ENCODE measurements around the gene GAS7.
"Not testable (repeated sequence)": the region's sequence is repeated elsewhere in the genome, so short reads cannot be mapped to it uniquely, and the experiment has no call there.

GAS7 gene

DNA sequence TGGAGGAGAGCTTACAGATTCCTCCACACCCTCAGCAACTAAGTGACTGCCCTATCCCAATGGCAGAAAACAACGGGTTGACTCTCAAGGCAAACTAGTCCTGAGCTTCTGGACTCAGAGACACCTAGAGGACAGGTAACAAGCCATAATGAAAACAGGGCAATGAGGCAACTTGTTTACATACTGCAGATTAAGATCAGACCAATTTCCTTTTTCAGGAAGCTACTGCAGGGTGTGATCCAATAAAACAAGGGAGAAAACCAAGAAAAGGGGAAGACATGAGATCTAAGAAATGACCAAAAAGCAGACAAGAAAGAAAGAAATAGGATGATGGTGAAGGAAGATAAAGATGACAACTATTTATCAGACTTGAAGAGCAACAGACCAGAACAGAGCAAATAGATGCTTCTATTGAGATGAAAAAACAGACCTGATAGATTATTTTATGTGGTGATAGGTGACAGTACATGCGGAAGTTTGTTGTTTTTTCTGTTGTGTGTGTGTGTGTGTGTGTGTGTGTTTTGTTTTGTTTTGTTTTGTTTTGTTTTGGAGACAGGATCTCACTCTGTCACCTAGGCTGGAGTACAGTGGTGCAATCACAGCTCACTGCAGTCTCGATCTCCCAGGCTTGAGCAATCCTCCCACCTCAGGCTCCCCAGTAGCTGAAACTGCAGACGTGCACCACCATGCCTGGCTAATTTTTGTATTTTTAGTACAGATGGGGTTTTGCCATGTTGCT is 120.7 kb downstream of the GAS7 start:
- DNase-seq (ENCODE audit: low read depth in 2 of 2, low spot score in 1 of 2): no peak

DNA sequence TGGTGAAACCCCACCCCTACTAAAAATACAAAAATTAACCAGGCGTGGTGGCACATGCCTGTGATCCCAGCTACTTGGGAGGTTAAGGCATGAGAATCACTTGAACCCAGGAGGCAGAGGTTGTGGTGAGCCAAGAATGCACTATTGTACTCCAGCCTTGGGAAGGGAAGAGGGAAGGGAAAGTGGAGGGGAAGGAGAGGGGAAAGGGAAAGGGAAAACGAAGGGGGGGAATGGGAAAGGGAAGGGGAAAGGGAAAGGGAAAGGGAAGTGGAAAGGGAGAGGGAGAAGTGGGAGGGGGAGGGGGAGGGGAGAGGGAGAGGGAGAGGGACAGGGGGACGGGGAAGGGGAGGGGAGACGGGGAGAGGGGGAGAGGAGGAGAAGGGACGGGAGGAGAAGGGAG is 122.5 kb downstream of the GAS7 start:
- DNase-seq (ENCODE audit: low read depth in 2 of 2, low spot score in 1 of 2): no peak

DNA sequence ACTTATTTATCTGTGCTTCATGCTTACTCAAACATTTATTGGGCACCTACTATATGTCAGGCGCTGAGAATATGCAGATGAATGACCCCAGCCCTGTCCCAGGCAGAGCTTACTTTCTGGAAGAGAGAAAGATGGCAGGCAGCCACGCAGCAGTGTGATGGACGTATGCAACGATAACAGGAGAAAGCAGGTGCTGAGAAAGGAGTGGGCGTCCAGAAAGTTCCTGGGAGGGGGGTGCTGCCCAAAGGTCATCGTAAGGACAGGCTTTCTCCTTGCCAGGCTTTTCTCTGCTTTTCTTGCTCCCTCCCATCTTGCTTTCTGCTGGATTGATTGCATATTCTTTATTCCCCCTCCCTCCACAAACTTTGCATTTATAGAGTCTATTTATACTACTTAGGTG is 124.5 kb downstream of the GAS7 start:
- no peak for DNase-seq (ENCODE audit: low read depth in 2 of 2, low spot score in 1 of 2)

DNA sequence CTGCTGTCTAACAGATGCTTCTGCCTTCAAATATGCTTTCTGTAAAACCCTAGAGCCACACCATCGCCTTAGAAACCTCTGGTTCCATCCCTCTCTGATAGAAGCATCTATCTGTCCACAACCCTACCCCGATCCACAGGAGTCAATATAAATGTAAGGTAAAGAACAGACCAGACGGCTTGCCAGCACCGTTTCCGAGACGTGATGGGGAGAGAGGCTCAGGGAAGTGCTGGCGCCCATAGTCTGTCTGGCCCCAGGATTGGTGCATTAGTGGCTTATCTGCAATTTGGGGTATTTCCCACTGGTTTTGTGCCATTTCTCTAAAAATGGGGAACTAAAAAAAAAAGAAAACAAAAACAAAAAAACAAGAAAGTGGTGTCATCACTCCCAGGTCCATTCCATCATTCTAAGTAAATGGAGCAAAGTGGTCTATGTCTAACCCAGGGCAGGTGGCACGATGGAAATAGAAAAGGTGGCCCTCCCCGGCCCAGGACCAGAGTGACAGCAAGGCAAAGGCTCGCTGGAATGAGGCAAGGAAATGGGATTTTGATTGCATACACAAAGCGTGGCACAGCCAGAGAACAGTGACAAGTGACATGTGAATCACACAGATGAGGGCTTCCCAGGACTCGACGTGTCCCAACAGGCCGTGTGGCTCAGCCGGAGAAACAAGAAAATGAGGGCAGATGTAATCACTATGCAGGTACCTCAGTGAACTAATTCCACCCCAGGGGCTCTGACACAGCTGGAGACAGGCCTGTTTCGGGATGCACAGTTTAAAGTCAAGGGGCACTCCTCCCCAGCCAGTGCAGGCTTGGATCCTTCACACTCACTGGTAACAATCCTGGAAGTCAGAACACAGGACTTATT is 125.6 kb downstream of the GAS7 start:
- no peak for DNase-seq (ENCODE audit: low read depth in 2 of 2, low spot score in 1 of 2)

DNA sequence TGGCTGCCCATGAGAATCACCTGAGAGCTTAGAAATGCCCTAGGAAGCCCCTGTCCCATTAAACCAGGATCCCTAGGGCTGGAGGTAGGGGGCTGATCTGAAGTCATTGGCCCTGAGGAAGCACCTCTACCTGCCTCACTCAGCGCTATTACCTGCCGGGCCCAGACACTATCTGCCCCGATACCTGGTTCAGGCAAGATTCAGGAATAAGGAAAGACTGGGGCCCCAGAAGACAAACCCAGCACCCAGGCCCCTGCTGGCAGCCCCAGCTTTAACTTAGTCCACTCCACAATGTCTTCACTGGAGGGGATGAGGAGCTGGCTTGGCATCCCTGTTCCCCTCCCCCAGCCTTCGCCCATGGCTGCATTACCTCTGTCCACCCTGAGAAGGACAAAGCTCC is 126.3 kb downstream of the GAS7 start:
- no peak for DNase-seq (ENCODE audit: low read depth in 2 of 2, low spot score in 1 of 2)

DNA sequence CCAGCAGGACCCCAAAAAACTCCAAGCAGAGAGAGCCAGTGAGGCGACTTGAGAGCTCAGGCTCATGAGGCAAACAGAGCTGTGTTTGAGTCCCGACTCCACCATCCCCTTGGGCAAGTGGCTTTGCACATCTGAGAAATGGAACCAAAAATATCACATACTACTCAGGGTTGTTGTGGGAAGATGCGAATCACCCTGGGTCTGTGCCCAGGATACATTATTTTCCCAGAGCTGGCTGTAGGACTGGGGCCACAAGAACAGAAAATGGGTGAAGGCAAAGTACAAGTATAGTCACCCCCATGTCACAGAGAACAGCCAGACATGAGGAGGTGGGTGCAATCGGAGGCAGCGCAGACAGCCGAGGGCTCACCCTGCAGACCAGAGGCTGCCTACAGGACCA is 127.3 kb downstream of the GAS7 start:
- no peak for DNase-seq (ENCODE audit: low read depth in 2 of 2, low spot score in 1 of 2)

DNA sequence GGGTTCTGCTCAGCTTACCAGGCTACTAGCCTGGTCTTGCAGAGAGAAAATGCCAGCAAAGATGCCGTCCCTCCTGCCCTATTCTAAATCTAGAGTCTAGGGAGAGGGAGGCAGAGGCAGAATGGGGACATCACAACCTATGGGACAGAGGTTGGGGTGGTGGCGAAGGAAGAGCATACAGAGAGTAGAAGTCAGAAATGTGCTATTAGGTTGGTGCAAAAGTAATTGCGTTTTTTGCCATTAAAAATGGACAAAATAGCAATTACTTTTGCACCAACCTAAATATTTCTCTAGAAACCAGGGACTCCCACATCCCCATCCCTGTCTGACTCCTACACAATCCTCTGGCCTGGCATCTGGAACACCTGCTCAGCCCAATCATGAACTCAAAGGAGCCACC is 127.7 kb downstream of the GAS7 start:
- no peak for DNase-seq (ENCODE audit: low read depth in 2 of 2, low spot score in 1 of 2)

DNA sequence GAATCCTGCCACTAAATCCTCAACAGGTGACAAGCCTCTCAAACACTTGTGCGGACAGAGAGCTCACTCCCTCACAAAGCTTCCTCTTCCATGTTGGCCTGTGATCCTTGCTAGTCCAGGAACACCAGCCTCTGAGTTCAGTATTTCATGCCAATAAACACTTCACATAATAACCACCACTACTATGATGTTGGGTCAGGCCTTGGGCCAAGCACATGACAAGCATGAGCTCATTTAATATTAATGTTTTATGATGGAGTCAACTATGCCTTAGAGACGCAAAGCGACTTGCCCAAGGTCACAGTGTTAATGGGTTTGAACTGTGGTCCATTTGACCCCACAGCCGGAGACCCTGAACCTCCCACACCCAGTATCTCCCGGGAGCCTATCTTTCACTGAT is 129.1 kb downstream of the GAS7 start:
- DNase-seq (ENCODE audit: low read depth in 2 of 2, low spot score in 1 of 2): no peak

DNA sequence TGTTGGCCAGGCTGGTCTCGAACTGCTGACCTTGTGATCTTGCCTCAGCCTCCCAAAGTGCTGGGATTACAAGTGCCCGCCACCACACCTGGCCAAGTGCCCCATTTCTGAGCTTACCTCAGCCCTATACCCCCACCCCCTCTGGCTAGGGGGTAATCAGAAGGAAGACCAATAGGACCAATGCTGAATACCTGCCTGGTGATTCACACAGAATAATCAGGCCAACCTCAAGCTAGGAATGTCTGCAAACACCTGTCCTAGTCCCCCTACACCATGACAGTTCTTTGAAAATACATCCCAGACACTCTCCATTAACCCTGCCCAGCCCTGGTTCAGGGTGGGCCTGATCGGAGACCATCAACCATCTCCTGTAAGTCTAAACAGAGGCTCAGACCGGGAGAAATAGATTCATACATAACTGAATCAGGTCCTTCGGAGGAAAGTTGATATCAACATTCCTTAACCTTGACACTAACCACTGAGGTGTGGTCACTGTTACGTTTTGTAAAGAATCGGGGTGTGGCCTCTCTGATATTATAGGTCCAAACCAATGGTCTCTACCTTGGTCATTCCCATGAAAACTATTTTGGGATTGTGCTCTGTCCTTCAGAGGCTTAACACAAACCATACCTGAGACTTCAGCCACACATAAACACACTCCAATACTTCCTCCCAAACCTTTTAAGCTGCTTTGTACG is 130.8 kb downstream of the GAS7 start:
- no peak for DNase-seq (ENCODE audit: low read depth in 2 of 2, low spot score in 1 of 2)

DNA sequence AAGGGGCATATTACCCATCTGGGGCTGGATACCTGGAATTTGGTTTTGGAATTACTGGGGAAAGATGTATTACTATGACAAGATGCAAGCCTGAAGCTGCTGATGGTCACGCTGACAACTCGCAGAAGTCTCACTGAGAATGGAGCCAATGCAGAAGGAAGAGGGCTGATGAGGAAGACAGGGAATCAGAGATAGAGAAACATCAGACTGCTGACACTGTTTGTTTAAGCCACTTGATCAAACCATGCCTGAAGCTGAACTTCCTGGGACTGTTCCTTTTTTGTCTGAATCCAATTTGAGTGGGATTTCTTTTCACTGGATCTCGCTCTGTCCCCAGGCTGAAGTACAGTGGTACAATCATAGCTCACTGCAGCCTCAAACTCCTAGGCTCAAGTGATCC is 133.9 kb downstream of the GAS7 start:
- no peak for DNase-seq (ENCODE audit: low read depth in 2 of 2, low spot score in 1 of 2)

DNA sequence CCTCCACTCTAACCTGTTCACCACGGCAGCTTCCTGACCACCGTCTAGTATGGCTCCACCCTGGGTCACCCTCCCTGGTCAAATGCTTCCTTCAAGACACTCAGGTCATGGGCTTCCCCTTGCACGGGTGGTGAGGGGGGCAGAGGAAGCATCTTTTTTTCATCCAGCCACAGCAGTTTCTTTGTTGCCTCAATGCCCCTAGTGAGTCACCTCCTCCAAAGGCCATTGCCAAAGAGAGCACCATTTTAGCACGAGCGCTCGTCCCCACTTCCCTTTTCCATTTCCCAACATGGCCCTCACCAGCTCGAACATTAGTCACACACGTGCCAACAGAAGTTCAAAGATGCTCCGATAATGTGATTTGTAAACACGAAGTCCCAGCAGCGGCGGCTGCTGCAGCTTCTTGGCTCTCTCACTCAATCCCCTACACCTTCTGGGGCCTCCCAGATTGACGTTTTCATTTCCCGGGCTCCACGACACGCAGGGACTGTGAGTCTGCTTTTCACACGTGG is 134.6 kb downstream of the GAS7 start:
- no peak for DNase-seq (ENCODE audit: low read depth in 2 of 2, low spot score in 1 of 2)

DNA sequence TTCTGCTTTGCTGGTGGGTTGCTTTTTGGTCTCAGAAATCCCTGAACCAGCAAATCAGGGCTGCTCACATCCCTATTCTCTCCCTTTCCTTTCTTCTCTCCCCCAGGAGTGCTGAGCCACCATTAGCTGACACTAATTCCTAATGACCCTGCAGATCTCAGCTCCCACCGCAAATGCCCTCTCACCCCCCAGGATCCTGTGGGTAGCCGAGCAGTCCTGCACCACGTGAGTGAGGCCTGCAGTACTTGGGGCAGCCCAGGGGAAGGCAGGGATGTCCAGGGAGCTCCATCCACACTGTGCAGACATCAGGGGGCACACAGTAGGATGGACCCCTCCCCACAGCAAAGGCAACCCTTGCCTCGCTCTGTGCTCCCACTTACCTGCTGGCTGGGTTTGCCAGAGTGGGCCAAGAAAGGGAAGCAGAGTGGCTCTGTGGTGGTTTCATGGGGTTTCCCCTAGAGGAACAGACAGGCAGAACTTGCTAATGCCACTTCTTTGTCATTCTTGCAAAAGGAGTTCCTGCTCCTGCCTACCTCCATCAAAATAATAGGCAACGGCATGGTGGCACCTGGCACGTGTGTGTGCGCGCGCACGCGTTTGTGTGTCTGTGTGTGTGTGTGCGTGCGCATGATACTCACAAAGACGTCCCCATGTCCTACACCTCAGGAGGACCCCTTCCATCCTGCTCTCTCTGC is 135.6 kb downstream of the GAS7 start:
- DNase-seq (ENCODE audit: low read depth in 2 of 2, low spot score in 1 of 2): no peak

DNA sequence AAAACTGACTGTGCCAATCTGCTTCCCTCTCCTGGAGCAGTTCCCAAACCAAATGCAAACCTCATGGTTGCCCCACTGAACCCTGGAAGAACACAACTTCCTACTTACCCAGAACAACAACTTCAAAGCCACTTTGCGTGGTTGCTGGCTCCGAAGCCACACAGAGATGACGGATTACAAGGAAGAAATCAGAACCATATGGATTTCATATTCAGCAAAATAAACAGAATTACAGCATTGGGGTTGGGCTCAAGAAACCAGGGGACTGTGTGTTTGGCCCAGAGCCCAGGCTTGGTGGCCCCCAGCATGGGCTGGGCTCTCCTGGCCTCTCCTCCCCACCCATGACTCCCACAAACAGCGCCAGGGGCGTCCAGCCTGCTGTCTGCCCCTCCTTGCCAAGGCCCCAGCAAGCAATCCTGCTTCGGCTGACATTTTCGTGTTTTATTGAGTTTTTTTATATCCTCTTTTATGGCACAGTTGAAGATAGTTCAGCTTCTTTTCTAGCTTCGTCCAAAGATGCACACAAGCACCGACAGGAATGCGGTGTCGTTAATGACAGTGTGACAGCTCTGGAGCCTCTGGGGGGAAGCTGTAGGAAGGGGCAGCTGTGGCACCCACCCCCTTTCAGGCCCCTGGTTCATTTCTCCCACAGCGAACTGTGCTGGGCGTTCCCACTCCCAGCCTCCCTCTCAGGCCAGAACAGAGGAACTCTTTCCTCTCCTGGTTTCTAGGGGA is 137.1 kb downstream of the GAS7 start:
- DNase-seq (ENCODE audit: low read depth in 2 of 2, low spot score in 1 of 2): no peak

DNA sequence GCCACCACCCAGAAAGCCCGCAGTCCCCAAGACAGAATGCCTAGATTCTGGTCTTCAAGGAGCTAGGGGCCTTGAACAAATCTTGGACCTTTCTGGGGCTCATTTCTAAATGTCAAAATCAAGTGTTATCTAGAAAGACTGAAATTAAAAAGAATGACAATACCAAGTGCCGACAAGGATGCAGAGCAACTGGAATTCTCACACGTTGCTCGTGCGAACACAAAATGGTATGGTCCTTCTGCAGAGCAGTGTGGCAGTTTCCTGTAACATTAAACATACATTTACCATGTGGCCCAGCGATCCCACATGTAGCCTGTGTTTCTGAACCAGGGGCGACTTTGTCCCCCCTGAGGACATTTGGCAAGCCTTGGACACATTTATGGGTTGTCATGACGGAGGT is 137.9 kb downstream of the GAS7 start:
- DNase-seq (ENCODE audit: low read depth in 2 of 2, low spot score in 1 of 2): no peak

DNA sequence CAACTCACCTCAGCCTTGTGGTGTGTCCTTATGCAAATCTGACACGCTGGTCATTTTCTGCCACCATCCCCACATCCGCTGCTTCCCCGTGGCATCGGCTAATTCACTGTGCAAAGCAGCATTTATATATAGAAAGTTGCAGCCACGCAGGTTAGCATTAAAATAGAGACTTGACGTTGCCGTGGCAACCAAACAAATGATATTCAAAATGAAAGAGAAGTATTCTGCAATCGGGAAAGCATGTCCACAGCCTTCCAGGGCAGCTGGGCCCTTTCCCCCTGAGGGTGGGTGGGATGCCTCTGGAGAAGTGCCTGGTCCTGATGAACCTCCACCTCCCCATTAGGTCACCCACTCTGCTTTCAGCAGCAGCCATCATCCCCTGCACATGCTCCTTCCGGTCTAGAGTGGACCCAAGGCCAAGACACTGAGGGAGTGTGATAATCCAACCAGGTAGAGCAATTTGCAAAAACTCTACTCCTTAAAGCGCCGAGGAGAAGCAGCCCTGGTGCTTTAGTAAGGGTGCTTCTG is 138.7 kb downstream of the GAS7 start:
- DNase-seq (ENCODE audit: low read depth in 2 of 2, low spot score in 1 of 2): no peak

DNA sequence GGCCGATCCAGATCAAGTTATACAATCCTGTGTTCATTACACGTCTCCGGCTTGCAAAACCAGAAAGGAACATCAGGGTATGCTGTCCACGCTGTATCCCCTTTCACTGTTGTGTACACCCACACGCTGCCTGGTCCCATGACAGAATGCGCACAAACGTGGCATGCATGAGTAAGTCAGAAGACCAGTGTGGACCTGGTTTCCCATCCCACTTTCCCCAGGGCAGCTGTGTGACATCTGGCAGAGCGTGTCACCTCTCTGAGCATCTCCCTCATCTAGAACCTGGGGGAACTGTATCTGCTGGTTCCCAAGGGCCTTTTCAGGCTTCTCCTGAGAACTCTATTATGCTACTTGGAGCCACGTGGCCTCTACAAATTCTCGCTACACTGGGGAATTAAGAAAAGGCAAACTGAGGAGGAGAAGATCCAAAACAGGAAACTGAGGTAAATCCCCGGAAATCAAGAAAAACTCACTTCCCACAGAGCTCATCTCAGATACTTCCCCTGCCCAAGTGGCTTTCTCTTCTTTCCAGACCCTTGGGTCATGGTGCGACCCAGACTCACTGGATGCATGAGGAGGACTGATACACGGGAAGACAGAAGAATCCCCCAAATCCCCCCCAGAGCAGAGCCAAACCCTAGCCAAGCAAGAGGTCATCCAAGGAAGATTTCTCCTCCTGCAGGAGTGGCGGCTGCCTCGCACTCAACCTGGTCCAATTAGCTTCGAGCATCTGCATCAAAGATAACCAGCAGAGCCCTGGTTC is 139.3 kb downstream of the GAS7 start:
- no peak for DNase-seq (ENCODE audit: low read depth in 2 of 2, low spot score in 1 of 2)

DNA sequence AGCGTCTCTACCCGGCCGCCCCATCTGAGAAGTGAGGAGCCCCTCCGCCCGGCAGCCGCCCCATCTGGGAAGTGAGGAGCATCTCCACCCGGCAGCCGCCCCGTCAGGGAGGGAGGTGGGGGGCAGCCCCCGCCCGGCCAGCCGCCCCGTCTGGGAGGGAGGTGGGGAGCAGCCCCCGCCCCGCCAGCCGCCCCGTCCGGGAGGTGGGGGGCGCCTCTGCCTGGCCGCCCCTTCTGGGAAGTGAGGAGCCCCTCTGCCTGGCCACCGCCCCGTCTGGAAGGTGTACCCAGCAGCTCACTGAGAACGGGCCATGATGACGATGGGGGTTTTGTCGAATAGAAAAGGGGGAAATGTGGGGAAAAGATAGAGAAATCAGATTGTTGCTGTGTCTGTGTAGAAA is 140.9 kb downstream of the GAS7 start:
- not testable (repeated sequence) for DNase-seq (ENCODE audit: low read depth in 2 of 2, low spot score in 1 of 2)

DNA sequence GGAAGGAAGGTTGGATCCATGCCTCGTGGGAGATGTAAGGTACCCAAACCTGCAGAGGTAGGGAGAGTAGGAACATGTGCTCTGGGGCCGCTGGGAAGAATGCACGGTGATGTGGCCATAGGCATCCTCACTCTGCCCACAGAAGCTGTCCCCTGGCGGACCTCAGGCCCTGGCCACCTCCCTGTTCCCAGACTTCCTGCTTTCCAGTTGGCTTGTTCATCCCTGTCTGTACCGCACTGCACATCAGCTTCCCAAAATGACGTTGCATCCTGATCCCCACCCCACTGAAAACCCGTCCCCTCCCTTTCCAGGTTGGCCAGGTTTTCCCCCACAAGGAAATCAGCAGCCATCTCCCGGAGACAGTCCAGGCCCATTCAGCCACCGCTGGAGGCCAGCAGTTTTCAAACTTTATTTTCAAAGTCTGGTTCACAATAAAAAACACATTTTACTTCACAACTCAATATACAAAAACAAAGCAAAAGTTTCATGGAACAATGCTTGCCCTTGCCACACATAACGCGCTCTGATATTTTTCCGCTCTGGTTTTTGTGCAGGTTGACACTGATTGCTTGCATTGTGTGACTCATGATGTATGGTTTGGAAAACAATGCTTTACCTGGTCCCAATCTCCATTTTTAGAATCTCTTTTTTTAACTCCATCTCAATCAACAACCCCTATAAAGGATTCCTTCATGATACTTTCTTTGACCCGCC is 143.0 kb downstream of the GAS7 start:
- DNase-seq (ENCODE audit: low read depth in 2 of 2, low spot score in 1 of 2): no peak

All from stimulated activated CD8-positive, alpha-beta memory T cell treated with anti-CD3 and anti-CD28 coated beads, Interleukin-4, amount 100 ng/mL, for 1 hour (primary cell).